HG02852 (cell line): ENCODE data around the gene BICRA.
"Not testable (repeated sequence)": the region's sequence is repeated elsewhere in the genome, so short reads cannot be mapped to it uniquely, and the experiment has no call there.

Experiments
- ATAC-seq: cut with Tn5 transposase; IDR thresholded peaks from one replicate; pipeline ENCODE4 v1.9.1; 2021; ENCODE audit warnings: mild to moderate bottlenecking, moderate library complexity; ENCODE audit not compliant: unreplicated experiment

BICRA gene

DNA sequence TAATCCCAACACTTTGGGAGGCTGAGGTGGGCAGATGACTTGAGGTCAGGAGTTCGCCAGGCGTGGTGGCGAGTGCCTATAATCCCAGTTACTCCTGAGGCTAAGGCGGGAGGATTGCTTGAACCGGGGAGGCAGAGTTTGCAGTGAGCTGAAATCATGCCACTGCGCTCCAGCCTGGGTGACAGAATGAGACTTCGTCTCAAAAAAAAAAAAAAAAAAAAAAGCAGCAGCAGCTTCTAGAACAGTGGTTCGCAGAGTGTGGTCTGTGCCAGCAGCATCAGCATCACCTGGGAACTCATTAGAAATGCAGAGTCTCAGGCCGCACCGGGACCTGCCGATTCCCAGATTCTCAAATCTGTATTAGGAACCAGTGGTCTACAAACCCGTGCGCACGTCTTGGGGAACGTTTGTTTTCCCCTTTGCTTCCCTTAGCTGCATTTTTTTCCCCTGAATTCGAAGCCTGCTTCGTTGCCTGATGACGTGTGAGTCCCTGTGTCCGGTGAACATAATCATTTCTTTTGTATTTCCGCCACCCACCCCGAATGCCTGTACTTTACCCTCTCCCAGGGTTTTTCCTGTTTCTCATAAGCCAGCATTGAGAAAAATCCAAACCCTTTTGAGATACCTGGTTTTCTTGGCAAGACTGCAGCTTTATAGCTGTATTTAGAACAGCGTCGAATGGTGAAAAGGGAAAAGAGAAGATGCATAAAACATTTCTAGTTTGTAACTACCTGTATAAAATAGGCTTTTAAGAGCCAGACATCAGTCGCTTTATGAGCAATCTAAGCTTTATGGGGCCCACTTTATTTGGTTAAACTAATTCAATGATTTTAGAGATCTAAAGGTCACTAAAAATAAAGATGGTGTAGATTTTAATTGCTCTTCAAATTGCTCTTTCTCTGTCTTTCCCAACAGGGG is 49.8 kb downstream of the BICRA start:
- no peak for ATAC-seq

DNA sequence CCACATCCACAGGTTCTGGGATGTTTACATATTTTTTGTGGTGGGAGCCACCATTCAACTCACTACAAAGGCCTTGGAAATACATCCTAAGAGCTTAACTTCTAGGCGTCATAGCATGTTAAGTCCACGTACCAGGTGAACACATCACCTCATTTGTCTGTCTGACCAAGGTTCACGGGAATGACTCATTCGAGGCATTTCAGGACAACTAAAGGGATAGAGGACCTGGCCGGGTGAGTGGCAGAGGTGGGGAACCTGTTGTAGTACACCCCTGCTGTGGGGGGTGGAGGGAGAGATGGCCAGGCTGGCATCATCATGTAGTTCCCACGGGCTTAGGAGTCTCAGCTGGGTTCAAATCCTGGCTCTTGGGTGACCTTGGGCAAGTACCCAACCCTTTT is 51.5 kb downstream of the BICRA start:
- no peak for ATAC-seq

DNA sequence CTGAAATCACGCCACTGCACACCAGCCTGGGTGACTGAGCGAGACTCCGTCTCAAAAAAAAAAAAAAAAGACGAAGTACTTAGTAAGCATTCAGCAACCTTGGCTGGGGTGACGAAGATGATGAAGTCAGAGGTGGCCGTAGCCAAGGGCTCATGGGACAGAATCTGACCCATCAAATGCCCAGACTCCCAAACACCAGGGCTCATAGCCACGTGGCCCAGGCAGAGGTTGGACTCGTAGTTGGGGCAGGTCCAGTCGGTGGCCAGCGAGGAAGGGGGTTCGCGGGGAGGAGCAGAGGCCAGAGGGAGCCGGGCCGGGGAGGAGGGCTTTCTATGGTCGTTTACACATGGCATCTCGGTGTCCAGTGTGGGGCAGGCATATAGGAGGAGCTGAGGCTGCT is 52.2 kb downstream of the BICRA start:
- ATAC-seq = no peak

DNA sequence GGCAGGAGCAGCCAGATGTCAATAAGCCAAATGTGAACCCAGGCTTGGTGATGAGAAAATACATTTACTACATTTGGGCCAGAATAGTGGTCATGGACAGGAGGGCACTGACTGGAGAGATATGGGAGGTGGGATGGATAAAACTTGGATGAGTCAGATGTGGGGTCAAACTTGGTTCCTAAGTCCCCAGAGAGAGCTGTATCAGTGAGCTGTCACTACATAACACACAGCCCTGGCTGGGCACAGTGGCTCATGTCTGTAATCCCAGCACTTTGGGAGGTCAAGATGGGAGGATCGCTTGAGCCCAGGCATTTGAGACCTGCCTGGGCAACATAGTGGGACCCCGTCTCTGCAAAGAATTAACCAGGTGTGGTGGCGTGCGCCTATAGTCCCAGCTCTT is 52.7 kb downstream of the BICRA start:
- no peak for ATAC-seq

DNA sequence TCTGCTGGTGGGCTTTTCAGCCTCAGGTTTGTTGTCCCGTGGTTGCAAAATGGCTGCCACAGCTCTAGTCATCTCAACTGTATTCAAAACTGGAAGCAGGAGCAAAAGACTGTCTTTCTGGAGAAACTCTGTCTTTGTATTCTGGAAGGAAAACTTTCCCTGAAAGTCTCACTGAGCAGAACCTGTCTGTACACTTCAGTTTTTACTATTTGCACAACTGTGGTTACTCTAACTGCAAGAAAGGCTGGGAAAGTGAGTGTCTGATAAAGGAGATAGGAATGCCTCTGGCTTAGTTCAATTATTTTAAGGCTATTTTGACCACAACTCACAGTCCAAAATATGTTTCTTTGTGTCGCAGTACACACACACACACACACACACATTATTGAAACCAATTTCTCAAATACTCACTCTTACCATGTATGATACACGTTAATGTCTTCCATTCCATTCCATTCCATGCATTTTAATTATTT is 54.5 kb downstream of the BICRA start:
- ATAC-seq = no peak

DNA sequence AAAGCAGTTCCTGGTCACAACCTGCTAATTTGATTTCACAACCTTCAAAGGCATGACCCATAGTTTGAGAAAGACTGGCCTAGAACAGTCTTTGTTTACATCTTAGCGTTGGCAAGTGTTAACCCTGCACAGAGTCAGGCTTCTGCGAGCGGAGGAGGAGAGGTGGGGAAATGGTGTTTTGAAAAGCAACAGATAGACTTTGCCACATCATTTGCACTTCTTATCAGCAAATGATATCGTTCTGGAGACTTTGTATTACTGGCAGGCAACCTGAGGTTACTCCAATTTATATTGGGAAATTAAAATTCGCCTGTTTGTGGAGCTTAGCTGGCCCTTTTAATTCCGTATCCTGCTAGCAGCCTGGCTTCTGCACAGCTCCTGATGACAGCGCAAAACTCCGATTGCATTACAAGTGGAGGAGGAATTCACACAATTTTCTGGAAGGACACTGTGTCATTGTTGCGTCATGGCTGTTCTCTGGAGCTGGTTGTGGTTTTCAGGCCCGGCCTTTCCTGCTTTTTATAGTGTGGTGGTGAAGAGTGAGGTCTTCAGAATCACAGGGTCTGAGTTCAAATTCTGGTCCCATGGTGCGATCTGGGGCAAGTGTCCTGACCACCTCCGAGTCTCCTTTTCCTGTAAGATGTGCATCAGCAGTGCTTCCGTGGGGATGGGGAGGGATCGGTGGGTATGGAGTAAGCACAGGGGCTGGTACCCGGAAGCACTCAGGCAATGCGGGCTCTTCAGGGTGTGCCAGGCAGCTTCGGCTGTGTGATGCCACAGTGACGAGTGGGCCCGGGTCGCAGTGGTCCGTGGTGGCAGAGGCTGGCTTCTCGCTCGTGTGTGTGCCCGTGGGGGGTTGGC is 55.2 kb downstream of the BICRA start:
- no peak for ATAC-seq

DNA sequence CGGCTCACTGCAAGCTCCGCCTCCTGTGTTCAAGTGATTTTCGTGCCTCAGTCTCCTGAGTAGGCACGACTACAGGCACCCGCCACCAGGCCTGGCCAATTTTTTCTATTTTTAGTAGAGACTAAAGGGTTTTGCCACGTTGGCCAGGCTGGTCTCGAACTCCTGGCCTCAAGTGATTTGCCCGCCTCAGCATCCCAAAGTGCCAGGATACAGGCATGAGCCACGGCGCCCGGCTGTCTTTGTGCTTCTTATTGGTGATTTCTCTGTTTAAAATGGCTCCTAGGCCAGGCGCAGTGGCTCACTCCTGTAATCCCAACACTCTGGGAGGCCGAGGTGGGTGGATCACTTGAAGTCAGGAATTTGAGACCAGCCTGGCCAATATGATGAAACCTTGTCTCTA is 59.6 kb downstream of the BICRA start:
- not testable (repeated sequence) for ATAC-seq

- ATAC-seq = no peak
Observed at GRCh38 chr19:47670736-47671135, 61.8 kb downstream of the BICRA start.

GRCh38 chr19:47671499-47671898 is 62.6 kb downstream of the BICRA start:
- no peak for ATAC-seq

GRCh38 chr19:47673426-47673825 is 64.5 kb downstream of the BICRA start:
- no peak for ATAC-seq

- ATAC-seq = no peak
Observed at GRCh38 chr19:47674548-47674947, 65.6 kb downstream of the BICRA start.

GRCh38 chr19:47675271-47675670 is 66.3 kb downstream of the BICRA start:
- ATAC-seq = no peak

GRCh38 chr19:47675859-47676258 is 66.9 kb downstream of the BICRA start:
- ATAC-seq = no peak

DNA sequence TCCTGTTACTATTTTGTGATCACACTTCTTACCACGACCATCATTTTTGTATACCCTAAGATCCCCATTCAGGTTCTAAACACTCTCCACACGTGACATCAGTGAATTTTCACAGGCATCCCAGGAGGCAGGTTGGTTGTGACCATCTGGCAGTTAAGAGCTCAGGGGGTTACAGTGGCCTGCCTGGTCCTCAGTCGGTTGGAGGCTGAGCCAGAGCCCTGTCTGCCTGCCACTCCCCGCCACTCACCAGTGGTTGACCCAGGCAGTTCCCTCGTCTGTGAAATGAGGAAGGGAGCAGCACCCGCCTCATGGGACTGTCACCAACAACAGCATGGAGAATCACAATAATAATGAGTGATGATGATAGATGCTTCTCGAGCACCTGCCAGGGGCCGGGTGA is 67.9 kb downstream of the BICRA start:
- ATAC-seq = no peak

GRCh38 chr19:47679251-47679900 is 70.4 kb downstream of the BICRA start:
- no peak for ATAC-seq

DNA sequence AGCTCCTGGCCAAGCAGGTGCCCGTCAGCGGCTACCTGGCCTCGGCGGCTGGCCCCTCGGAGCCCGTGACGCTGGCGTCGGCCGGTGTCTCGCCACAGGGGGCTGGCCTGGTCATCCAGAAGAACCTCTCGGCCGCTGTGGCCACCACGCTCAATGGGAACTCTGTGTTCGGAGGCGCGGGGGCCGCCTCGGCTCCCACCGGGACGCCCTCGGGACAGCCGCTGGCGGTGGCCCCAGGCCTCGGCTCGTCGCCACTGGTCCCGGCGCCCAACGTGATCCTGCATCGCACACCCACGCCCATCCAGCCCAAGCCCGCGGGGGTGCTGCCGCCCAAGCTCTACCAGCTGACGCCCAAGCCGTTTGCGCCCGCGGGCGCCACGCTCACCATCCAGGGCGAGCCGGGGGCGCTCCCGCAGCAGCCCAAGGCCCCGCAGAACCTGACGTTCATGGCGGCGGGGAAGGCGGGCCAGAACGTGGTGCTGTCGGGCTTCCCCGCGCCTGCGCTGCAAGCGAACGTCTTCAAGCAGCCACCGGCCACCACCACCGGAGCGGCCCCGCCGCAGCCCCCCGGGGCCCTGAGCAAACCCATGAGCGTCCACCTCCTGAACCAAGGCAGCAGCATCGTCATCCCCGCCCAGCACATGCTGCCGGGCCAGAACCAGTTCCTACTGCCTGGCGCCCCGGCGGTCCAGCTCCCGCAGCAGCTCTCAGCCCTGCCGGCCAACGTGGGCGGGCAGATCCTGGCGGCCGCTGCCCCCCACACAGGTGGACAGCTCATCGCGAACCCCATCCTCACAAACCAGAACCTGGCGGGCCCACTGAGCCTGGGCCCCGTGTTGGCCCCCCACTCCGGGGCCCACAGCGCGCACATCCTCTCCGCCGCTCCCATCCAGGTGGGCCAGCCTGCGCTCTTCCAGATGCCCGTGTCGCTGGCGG is 71.3 kb downstream of the BICRA start:
- no peak for ATAC-seq

GRCh38 chr19:47680858-47681332 is 72.0 kb downstream of the BICRA start:
- ATAC-seq = no peak

- no peak for ATAC-seq
Observed at GRCh38 chr19:47681388-47681787, 72.5 kb downstream of the BICRA start.

DNA sequence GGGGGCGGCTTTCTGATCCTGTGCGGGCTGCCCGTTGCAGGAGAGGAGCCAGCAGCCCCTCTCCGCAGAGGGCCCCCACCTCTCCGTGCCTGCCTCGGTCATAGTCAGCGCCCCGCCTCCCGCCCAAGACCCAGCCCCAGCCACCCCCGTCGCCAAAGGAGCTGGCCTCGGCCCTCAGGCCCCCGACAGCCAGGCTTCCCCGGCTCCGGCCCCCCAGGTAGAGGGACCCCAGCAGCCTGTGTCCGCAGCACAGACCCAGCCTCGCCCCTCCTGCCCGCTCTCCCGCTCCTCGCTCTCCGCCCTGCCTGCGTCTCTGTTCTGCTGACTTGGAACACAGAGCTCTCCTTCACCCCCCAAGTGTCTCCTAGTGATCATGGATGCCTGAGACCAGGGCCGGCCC is 73.0 kb downstream of the BICRA start:
- no peak for ATAC-seq

GRCh38 chr19:47682939-47683338 is 74.0 kb downstream of the BICRA start:
- no peak for ATAC-seq
